ENCODE results near the gene NDUFB10.

NDUFB10 gene

GRCh38 chr16:1959269-1960039 is at the start of gene NDUFB10:
Gene NDUFB10, plus strand, starts transcription at chr16:1959538. Its CDS starts 87 bp downstream, at chr16:1959625.
- peak; percentile 89 for DNase-seq (ENCODE audit: low read depth, low spot score)
- Histone ChIP-seq H3K36me3 (ENCODE audit: insufficient read depth, insufficient read length, low read length) (peaks cover 32% of the 10 kb centered on the region), H3K4me1 (ENCODE audit: insufficient read depth, insufficient read length) (peaks cover 8% of the 10 kb centered on the region), H3K9ac (ENCODE audit: insufficient read length, low read depth) (peak within 1 kb of the TSS; percentile 100), H3K27me3 (ENCODE audit: insufficient read depth, insufficient read length) (no peaks in the 10 kb centered on the region), H3K9me3 (ENCODE audit: insufficient read depth, low read length) (peaks cover 5% of the 10 kb centered on the region; the same call in 1 of the 2 replicates), H3K4me3 (ENCODE audit: insufficient read length, low read depth) (peak within 1 kb of the TSS; percentile 99)
- no peak for TF ChIP-seq SUZ12 (IDR thresholded peaks at IDR 0.05; ENCODE audit: extremely low read depth, insufficient read depth, insufficient read length)
- TF ChIP-seq YY1 (IDR thresholded peaks at IDR 0.05; ENCODE audit: insufficient read depth, insufficient read length), result peak; percentile 7
- TF ChIP-seq ZNF274 (IDR thresholded peaks at IDR 0.05; ENCODE audit: low read depth, low read length), result no peak

DNA sequence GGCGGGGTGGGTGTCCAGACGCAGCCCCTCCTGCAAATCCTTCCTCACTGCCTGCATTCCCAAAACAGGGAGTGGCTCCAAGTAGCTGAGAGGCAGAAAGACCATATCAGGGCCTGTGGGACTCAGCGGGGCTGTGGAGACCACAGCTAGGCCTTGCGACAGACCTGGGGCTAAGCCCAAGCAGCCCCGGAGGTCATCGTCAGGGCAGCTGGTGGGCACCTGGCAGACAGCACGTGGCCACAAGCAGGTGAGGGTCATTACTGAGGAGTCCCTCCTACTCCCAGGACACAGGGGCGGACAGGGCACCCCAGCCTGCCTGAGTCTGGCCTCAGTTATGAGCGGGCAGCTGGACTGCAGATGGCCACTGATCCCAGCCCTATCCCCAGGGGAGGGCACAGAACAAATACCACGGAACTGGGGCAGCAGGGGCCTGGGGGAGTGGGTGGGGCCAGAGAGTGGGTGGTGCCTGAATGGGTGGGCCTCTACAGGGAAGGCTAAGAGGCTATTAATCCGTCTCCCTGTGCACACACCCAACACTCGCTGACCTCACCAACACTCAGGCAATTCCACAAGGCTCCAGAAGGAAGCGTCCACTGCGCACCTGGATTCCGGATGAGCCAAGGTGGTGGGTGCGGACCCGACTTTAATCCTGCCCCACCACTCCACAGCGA is 49.6 kb upstream of the NDUFB10 start:
- DNase-seq (ENCODE audit: low read depth, low spot score), result no peak
- Histone ChIP-seq H3K9ac (ENCODE audit: insufficient read length, low read depth) (peak overlapping the region; percentile 43), H3K4me1 (ENCODE audit: insufficient read depth, insufficient read length) (peaks cover 37% of the 10 kb centered on the region), H3K9me3 (ENCODE audit: insufficient read depth, low read length) (no peaks in the 10 kb centered on the region), H3K36me3 (ENCODE audit: insufficient read depth, insufficient read length, low read length) (no peaks in the 10 kb centered on the region), H3K4me3 (ENCODE audit: insufficient read length, low read depth) (no peak overlapping the region), H3K27me3 (ENCODE audit: insufficient read depth, insufficient read length) (no peaks in the 10 kb centered on the region)
- TF ChIP-seq YY1 (IDR thresholded peaks at IDR 0.05; ENCODE audit: insufficient read depth, insufficient read length) (no peak), ZNF274 (IDR thresholded peaks at IDR 0.05; ENCODE audit: low read depth, low read length) (no peak), SUZ12 (IDR thresholded peaks at IDR 0.05; ENCODE audit: extremely low read depth, insufficient read depth, insufficient read length) (no peak)

DNA sequence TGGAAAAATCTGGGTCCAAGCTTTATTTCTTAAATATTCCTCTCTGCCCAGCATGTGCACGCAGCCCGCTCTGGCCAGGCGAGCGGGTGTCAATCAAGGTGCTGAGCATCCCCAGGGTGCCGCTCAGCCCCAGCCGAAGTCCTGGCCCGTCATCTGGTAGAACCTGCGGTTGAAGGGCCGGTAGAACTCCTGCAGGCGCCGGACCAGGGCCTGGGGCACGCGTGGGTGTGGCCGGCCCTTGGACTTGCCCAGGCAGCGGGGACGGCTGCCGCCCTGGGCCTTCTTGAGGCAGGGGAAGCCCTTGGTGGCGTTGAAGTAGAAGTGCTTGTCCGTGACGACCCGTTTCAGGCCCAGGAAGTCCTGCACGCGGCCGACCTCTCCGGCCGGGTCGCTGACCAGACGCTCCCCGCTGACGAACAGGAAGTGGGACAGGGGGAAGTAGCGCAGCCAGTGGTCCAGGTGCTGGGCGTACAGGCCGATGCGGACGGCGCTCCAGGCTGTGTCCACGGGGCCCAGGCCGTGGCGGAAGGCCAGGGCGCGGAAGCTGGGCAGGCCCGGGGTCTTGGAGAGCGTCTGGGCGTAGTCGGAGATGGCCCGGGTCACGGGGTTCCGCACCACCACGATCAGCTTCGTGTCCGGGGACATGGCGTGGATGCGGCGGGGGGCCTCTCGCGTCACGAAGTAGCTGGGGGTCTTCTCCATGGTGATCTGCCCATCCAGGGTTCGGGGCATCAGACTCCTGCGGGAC is 47.7 kb upstream of the NDUFB10 start:
- TF ChIP-seq SUZ12 (IDR thresholded peaks at IDR 0.05; ENCODE audit: extremely low read depth, insufficient read depth, insufficient read length) (no peak), ZNF274 (IDR thresholded peaks at IDR 0.05; ENCODE audit: low read depth, low read length) (no peak), YY1 (IDR thresholded peaks at IDR 0.05; ENCODE audit: insufficient read depth, insufficient read length) (no peak)
- no peak overlapping the region for H3K9ac ChIP-seq (ENCODE audit: insufficient read length, low read depth)
- H3K9me3 ChIP-seq (ENCODE audit: insufficient read depth, low read length), result no peaks in the 10 kb centered on the region
- peaks cover 3% of the 10 kb centered on the region for H3K27me3 ChIP-seq (ENCODE audit: insufficient read depth, insufficient read length)
- no peak overlapping the region for H3K4me3 ChIP-seq (ENCODE audit: insufficient read length, low read depth)
- H3K36me3 ChIP-seq (ENCODE audit: insufficient read depth, insufficient read length, low read length), result no peaks in the 10 kb centered on the region
- peaks cover 42% of the 10 kb centered on the region for H3K4me1 ChIP-seq (ENCODE audit: insufficient read depth, insufficient read length)
- DNase-seq (ENCODE audit: low read depth, low spot score), result no peak

GRCh38 chr16:1912215-1912543 is 47.2 kb upstream of the NDUFB10 start:
- H3K27me3 ChIP-seq (ENCODE audit: insufficient read depth, insufficient read length), result peaks cover 8% of the 10 kb centered on the region
- TF ChIP-seq ZNF274 (IDR thresholded peaks at IDR 0.05; ENCODE audit: low read depth, low read length) (no peak), YY1 (IDR thresholded peaks at IDR 0.05; ENCODE audit: insufficient read depth, insufficient read length) (no peak), SUZ12 (IDR thresholded peaks at IDR 0.05; ENCODE audit: extremely low read depth, insufficient read depth, insufficient read length) (no peak)
- peaks cover 47% of the 10 kb centered on the region for H3K4me1 ChIP-seq (ENCODE audit: insufficient read depth, insufficient read length)
- no peaks in the 10 kb centered on the region for H3K9me3 ChIP-seq (ENCODE audit: insufficient read depth, low read length)
- DNase-seq (ENCODE audit: low read depth, low spot score), result no peak
- no peaks in the 10 kb centered on the region for H3K36me3 ChIP-seq (ENCODE audit: insufficient read depth, insufficient read length, low read length)
- H3K9ac ChIP-seq (ENCODE audit: insufficient read length, low read depth), result no peak overlapping the region
- no peak overlapping the region for H3K4me3 ChIP-seq (ENCODE audit: insufficient read length, low read depth)

- no peaks in the 10 kb centered on the region for H3K9me3 ChIP-seq (ENCODE audit: insufficient read depth, low read length)
- H3K4me1 ChIP-seq (ENCODE audit: insufficient read depth, insufficient read length), result peaks cover 45% of the 10 kb centered on the region
- no peak for TF ChIP-seq SUZ12 (IDR thresholded peaks at IDR 0.05; ENCODE audit: extremely low read depth, insufficient read depth, insufficient read length)
- no peak for TF ChIP-seq ZNF274 (IDR thresholded peaks at IDR 0.05; ENCODE audit: low read depth, low read length)
- H3K27me3 ChIP-seq (ENCODE audit: insufficient read depth, insufficient read length), result peaks cover 18% of the 10 kb centered on the region
- DNase-seq (ENCODE audit: low read depth, low spot score), result no peak
- no peaks in the 10 kb centered on the region for H3K36me3 ChIP-seq (ENCODE audit: insufficient read depth, insufficient read length, low read length)
- H3K9ac ChIP-seq (ENCODE audit: insufficient read length, low read depth), result no peak overlapping the region
- H3K4me3 ChIP-seq (ENCODE audit: insufficient read length, low read depth), result no peak overlapping the region
These were observed 45.8 kb upstream of the NDUFB10 start for GRCh38 chr16:1913327-1914083.

- Histone ChIP-seq H3K27me3 (ENCODE audit: insufficient read depth, insufficient read length) (peaks cover 24% of the 10 kb centered on the region), H3K4me3 (ENCODE audit: insufficient read length, low read depth) (no peak overlapping the region), H3K9me3 (ENCODE audit: insufficient read depth, low read length) (no peaks in the 10 kb centered on the region), H3K9ac (ENCODE audit: insufficient read length, low read depth) (no peak overlapping the region), H3K4me1 (ENCODE audit: insufficient read depth, insufficient read length) (peaks cover 46% of the 10 kb centered on the region), H3K36me3 (ENCODE audit: insufficient read depth, insufficient read length, low read length) (no peaks in the 10 kb centered on the region)
- TF ChIP-seq ZNF274 (IDR thresholded peaks at IDR 0.05; ENCODE audit: low read depth, low read length) (no peak), YY1 (IDR thresholded peaks at IDR 0.05; ENCODE audit: insufficient read depth, insufficient read length) (no peak)
- no peak for DNase-seq (ENCODE audit: low read depth, low spot score)
These were observed 45.2 kb upstream of the NDUFB10 start for GRCh38 chr16:1914084-1914608.

All from NT2/D1 (cell line).